PC-9 (cell line): ENCODE data around the gene KCNV2. TPM values are rescaled to one million over a fixed set of nuclear protein-coding genes. Genes with fewer than 3 reads are reported as not detected.

Experiments
- BruUV-seq: library from RNA; stranded (reverse); fragments of 400-500 nt; replicated peaks from 2 replicates; lab custom pipeline; 2021; lab: Mats Ljungman, UMichigan
- CTCF ChIA-PET: fragments of 300-600 bp; sonication (Branson Sonifier 250); formaldehyde crosslinking; loops from one replicate; lab custom pipeline; 2022; ENCODE audit warnings: antibody characterized with exemption; lab: Charles Lee
- POLR2A ChIA-PET: fragments of 300-600 bp; sonication (Branson Sonifier 250); formaldehyde crosslinking; loops from one replicate; lab custom pipeline; 2022; ENCODE audit warnings: antibody characterized with exemption; ENCODE audit not compliant: unreplicated experiment; lab: Charles Lee
- DNase-seq, 2 experiments: peaks; one replicate each; pipeline versions ENCODE4 v3.0.0 to v3.0.0-alpha.2; 2015 to 2022; ENCODE audit warnings: mixed read lengths in 1 of 2
- H2AFZ ChIP-seq: fragments of 200-600 bp; sonication (generic); 2 replicates; pipeline ENCODE4 v1.8.1; 2017; ENCODE audit warnings: antibody characterized with exemption
- H3F3A ChIP-seq: fragments of 200-600 bp; sonication (generic); 2 replicates; pipeline ENCODE4 v1.8.1; 2017; ENCODE audit warnings: antibody characterized with exemption, mild to moderate bottlenecking, low read depth; ENCODE audit not compliant: insufficient read depth
- H3K27ac ChIP-seq: fragments of 200-600 bp; sonication (generic); 2 replicates; pipeline ENCODE4 v1.6.1; 2016; ENCODE audit warnings: mixed run types
- H3K27me3 ChIP-seq: fragments of 200-600 bp; sonication (generic); 2 replicates; pipeline ENCODE4 v1.6.1; 2016; ENCODE audit warnings: low read depth, mixed run types; ENCODE audit not compliant: insufficient read depth
- H3K36me3 ChIP-seq: fragments of 200-600 bp; sonication (generic); 2 replicates; pipeline ENCODE4 v1.6.1; 2016; ENCODE audit warnings: low read depth, mixed run types
- H3K4me1 ChIP-seq: fragments of 200-600 bp; sonication (generic); replicated peaks from 2 replicates; pipeline ENCODE4 v1.6.1; 2016; ENCODE audit warnings: mixed run types; ENCODE audit not compliant: insufficient read depth
- H3K4me2 ChIP-seq: fragments of 200-600 bp; sonication (generic); 2 replicates; pipeline ENCODE4 v1.6.1; 2017; ENCODE audit warnings: mixed run types
- H3K4me3 ChIP-seq: fragments of 200-600 bp; sonication (generic); 2 replicates; pipeline ENCODE4 v1.6.1; 2016; ENCODE audit warnings: mixed run types
- H3K79me2 ChIP-seq: fragments of 200-600 bp; sonication (generic); 2 replicates; pipeline ENCODE4 v1.6.1; 2017; ENCODE audit warnings: low read depth, mixed run types
- H3K9me2 ChIP-seq: fragments of 200-600 bp; sonication (generic); 2 replicates; pipeline ENCODE4 v1.8.1; 2017; ENCODE audit warnings: mild to moderate bottlenecking; ENCODE audit not compliant: insufficient read depth
- H3K9me3 ChIP-seq: fragments of 200-600 bp; sonication (generic); 2 replicates; pipeline ENCODE4 v1.8.1; 2016; ENCODE audit warnings: low read depth; ENCODE audit not compliant: insufficient read depth
- H4K20me1 ChIP-seq: fragments of 200-600 bp; sonication (generic); 2 replicates; pipeline ENCODE4 v1.8.1; 2017; ENCODE audit not compliant: insufficient read depth
- EZH2 ChIP-seq: fragments of 200-600 bp; sonication (generic); IDR thresholded peaks from 2 replicates; pipeline ENCODE4 v1.8.0; 2017; ENCODE audit warnings: antibody characterized with exemption, low read depth
- intact Hi-C: fragments of 100-400 bp; cut with micrococcal nuclease; formaldehyde crosslinking; loops from one replicate; pipeline ENCODE4 v1.10.0; 2022; ENCODE audit not compliant: unreplicated experiment
- total RNA-seq: library from RNA; stranded (reverse); gene quantifications from 2 replicates; pipeline ENCODE4 v1.2.3, GENCODE V29; 2021
- TF ChIP-seq, protein P1 (sequence below): fragments of 200-600 bp; sonication (generic); conservative IDR thresholded peaks from 2 replicates; pipeline ENCODE4 v1.6.1; 2017; ENCODE audit warnings: mixed run types, antibody characterized with exemption, mild to moderate bottlenecking, moderate library complexity

KCNV2 gene
- total RNA-seq, 1 experiment from 2014 or later: not detected

DNA sequence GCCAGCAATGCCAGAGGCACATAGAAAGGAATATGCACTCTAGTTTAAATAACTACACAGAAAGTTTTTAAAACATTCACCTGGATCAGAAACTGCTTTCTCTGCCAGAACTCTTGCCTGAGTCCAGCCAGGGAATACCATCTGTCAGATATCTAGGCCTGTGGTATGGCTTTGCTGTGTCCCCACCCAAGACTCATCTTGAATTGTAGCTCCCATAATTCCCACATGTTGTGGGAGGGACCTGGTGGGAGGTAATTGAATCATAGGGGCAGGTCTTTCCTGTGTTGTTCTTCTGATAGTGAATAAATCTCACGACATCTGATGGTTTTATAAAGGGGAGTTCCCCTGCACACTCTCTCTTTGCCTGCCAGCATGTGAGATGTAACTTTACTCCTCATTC lies 41.5 kb upstream of the KCNV2 start:
- DNase-seq: no peak
- Histone ChIP-seq H3K79me2 (no peaks in the 10 kb centered on the region), H3K4me1 (no peaks in the 10 kb centered on the region), H3K9me3 (no peaks in the 10 kb centered on the region), H3K4me3 (no peak overlapping the region), H3K27me3 (no peaks in the 10 kb centered on the region), H4K20me1 (no peaks in the 10 kb centered on the region), H3K27ac (no peak overlapping the region), H3K4me2 (no peak overlapping the region), H3K36me3 (no peaks in the 10 kb centered on the region), H3K9me2 (no peaks in the 10 kb centered on the region), H3F3A (no peaks in the 10 kb centered on the region), H2AFZ (no peak overlapping the region)
- ChIA-PET CTCF (no interaction called here), POLR2A (no interaction called here)
- intact Hi-C loops: no loop called here
- no TSS peak for BruUV-seq
- TF ChIP-seq, protein P1, sequence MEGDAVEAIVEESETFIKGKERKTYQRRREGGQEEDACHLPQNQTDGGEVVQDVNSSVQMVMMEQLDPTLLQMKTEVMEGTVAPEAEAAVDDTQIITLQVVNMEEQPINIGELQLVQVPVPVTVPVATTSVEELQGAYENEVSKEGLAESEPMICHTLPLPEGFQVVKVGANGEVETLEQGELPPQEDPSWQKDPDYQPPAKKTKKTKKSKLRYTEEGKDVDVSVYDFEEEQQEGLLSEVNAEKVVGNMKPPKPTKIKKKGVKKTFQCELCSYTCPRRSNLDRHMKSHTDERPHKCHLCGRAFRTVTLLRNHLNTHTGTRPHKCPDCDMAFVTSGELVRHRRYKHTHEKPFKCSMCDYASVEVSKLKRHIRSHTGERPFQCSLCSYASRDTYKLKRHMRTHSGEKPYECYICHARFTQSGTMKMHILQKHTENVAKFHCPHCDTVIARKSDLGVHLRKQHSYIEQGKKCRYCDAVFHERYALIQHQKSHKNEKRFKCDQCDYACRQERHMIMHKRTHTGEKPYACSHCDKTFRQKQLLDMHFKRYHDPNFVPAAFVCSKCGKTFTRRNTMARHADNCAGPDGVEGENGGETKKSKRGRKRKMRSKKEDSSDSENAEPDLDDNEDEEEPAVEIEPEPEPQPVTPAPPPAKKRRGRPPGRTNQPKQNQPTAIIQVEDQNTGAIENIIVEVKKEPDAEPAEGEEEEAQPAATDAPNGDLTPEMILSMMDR: no peak
- TF ChIP-seq EZH2: no peak

DNA sequence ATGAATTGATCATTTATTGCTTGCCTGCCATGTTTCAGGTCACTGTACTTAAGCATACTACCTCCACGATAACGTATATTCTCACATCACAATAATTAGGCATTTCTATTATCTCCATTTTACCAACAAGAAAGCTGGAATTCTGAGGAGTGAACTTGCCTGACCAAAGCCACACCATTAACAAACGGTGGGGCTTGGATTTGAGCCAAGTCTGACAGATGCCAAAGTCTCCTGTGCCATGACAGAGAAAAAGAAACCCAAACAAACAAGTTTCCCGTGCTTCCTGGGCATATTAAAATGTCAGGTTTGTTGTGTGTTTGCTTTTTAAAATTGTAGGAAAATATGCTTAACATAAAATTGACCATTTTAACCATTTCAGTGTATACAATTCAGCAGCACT lies 40.8 kb upstream of the KCNV2 start:
- no peaks in the 10 kb centered on the region for H3K36me3 ChIP-seq
- TF ChIP-seq, protein P1: no peak
- TF ChIP-seq EZH2: no peak
- H3K4me2 ChIP-seq: no peak overlapping the region
- H3K4me1 ChIP-seq: no peaks in the 10 kb centered on the region
- no peaks in the 10 kb centered on the region for H3F3A ChIP-seq
- H3K4me3 ChIP-seq: no peak overlapping the region
- ChIA-PET POLR2A (no interaction called here), CTCF (no interaction called here)
- no peaks in the 10 kb centered on the region for H3K79me2 ChIP-seq
- H3K9me2 ChIP-seq: no peaks in the 10 kb centered on the region
- no peaks in the 10 kb centered on the region for H3K27me3 ChIP-seq
- peak in 1 of 2 experiments; percentile 2 for DNase-seq
- intact Hi-C loops: no loop called here
- no peak overlapping the region for H3K27ac ChIP-seq
- H3K9me3 ChIP-seq: no peaks in the 10 kb centered on the region
- H2AFZ ChIP-seq: no peak overlapping the region
- H4K20me1 ChIP-seq: no peaks in the 10 kb centered on the region
- BruUV-seq: no TSS peak

DNA sequence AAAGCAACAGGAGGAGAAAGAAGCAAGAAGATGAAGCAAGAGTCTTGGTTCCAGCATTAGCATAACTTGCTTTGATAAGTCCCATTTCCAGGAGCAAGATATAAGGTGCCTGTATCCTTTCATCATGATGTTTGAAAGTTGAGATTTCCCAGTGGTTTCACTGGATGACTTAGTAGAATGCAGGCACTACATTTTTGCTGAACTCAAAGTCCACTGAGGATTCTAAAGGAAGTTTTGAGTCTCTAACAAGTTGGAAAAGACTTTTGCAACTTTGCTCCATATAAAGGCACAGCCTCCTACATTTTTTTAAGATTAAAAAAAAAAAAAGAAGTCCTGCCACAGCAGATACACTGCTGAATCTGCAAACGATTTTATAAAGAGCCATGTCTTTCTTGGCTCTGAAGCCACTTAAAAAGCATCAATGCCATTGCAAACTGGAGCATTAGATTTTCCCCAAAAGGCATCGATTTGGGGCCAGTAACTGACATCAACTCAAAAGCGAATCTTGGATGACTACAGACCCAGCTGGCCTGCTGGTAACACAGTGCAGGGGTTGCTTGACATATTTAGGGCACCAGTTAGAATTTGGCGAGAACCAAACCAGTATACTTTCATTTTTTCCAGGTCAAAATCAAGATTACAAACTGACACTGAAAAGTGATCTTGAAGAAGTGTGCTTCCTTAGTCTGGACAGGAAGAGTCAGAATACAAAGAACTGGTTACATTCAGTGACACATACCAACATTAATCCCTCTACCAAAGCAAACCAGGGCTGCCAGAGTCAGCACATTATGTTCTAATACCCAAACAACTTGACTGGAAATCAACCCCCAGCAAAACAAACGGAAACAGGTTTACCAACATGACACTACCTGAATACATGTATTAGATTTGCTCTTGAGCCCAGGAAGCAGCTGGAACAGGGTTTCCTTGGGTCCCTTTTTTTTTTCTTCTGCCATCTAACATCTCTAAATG lies 39.1 kb upstream of the KCNV2 start:
- no peaks in the 10 kb centered on the region for H4K20me1 ChIP-seq
- no peaks in the 10 kb centered on the region for H3K9me2 ChIP-seq
- H3K4me3 ChIP-seq: no peak overlapping the region
- H3K9me3 ChIP-seq: no peaks in the 10 kb centered on the region
- no peak overlapping the region for H3K4me2 ChIP-seq
- no peaks in the 10 kb centered on the region for H3K4me1 ChIP-seq
- no peak overlapping the region for H3K27ac ChIP-seq
- H3K27me3 ChIP-seq: no peaks in the 10 kb centered on the region
- no peak for DNase-seq
- TF ChIP-seq EZH2: no peak
- TF ChIP-seq, protein P1: no peak
- no peak overlapping the region for H2AFZ ChIP-seq
- H3K36me3 ChIP-seq: no peaks in the 10 kb centered on the region
- CTCF ChIA-PET: no interaction called here
- H3K79me2 ChIP-seq: no peaks in the 10 kb centered on the region
- intact Hi-C loops: no loop called here
- POLR2A ChIA-PET: no interaction called here
- BruUV-seq: no TSS peak
- H3F3A ChIP-seq: no peaks in the 10 kb centered on the region
